Skeletal muscle satellite cell (primary cell): Measurements from ENCODE around the gene SPOP.
"Not testable (repeated sequence)": the region's sequence is repeated elsewhere in the genome, so short reads cannot be mapped to it uniquely, and the experiment has no call there.

Source experiments
- H3K27me3 ChIP-seq: 2 replicates; pipeline ENCODE4 v1.7.0; 2013; ENCODE audit warnings: low read length; ENCODE audit not compliant: control insufficient read depth, insufficient read depth
- H3K36me3 ChIP-seq: 2 replicates; pipeline ENCODE4 v1.7.0; 2013; ENCODE audit warnings: mild to moderate bottlenecking, control low read depth, low read length; ENCODE audit not compliant: insufficient read depth
- H3K4me1 ChIP-seq: 2 replicates; pipeline ENCODE4 v1.7.0; 2013; ENCODE audit warnings: low read length; ENCODE audit not compliant: control insufficient read depth, insufficient read depth
- H3K4me2 ChIP-seq: 2 replicates; pipeline ENCODE4 v1.7.0; 2013; ENCODE audit warnings: mild to moderate bottlenecking, low read length
- H3K4me3 ChIP-seq: 2 replicates; pipeline ENCODE4 v1.7.0; 2013; ENCODE audit warnings: low read length
- H3K9ac ChIP-seq: 2 replicates; pipeline ENCODE4 v1.7.0; 2013; ENCODE audit warnings: mild to moderate bottlenecking, low read depth, low read length, moderate library complexity
- H3K9me3 ChIP-seq: replicated peaks from 2 replicates; pipeline ENCODE4 v1.7.0; 2013; ENCODE audit warnings: mild to moderate bottlenecking, control low read depth, low read length

Gene SPOP

GRCh38 chr17:49551221-49552069, 126.5 kb downstream of the SPOP start:
- Histone ChIP-seq H3K9me3 (no peaks in the 10 kb centered on the region), H3K4me2 (no peak overlapping the region), H3K4me1 (peaks cover 10% of the 10 kb centered on the region), H3K9ac (no peak overlapping the region), H3K27me3 (peaks cover 19% of the 10 kb centered on the region), H3K4me3 (no peak overlapping the region), H3K36me3 (no peaks in the 10 kb centered on the region)

- not testable (repeated sequence) for H3K4me3 ChIP-seq, H3K36me3 ChIP-seq, H3K9ac ChIP-seq, H3K9me3 ChIP-seq, H3K4me2 ChIP-seq, H3K4me1 ChIP-seq
- H3K27me3 ChIP-seq = peaks cover 25% of the 10 kb centered on the region
These were observed 127.1 kb downstream of the SPOP start for GRCh38 chr17:49550764-49551163.

- Histone ChIP-seq H3K4me1 (peaks cover 7% of the 10 kb centered on the region), H3K9me3 (no peaks in the 10 kb centered on the region), H3K9ac (no peak overlapping the region), H3K27me3 (peaks cover 27% of the 10 kb centered on the region), H3K36me3 (no peaks in the 10 kb centered on the region), H3K4me3 (no peak overlapping the region), H3K4me2 (no peak overlapping the region)
These were observed 127.9 kb downstream of the SPOP start for GRCh38 chr17:49549691-49550678.

- Histone ChIP-seq H3K9me3 (no peaks in the 10 kb centered on the region), H3K4me2 (no peak overlapping the region), H3K4me1 (peaks cover 7% of the 10 kb centered on the region), H3K36me3 (no peaks in the 10 kb centered on the region), H3K27me3 (peaks cover 27% of the 10 kb centered on the region), H3K9ac (no peak overlapping the region), H3K4me3 (no peak overlapping the region)
These were observed 128.6 kb downstream of the SPOP start for GRCh38 chr17:49549311-49549605.
